Neural progenitor cell (in vitro differentiated cells): ENCODE results near the gene SDHAF2. TPM values are rescaled to one million over a fixed set of nuclear protein-coding genes. Genes with fewer than 3 reads are reported as not detected.

ENCODE experiments used
- DNase-seq: peaks from one replicate; pipeline ENCODE4 v3.0.0-alpha.2; 2016; ENCODE audit warnings: low spot score
- H2AFZ ChIP-seq: fragments of 200-600 bp; sonication (generic); replicated peaks from 2 replicates; pipeline ENCODE4 v1.6.1; 2016; ENCODE audit warnings: antibody characterized with exemption
- H3F3A ChIP-seq: fragments of 200-600 bp; sonication (generic); 2 replicates; pipeline ENCODE4 v1.6.1; 2016; ENCODE audit warnings: antibody characterized with exemption, low read depth
- H3K27ac ChIP-seq: fragments of 200-600 bp; sonication (generic); 2 replicates; pipeline ENCODE4 v1.5.1; 2016; ENCODE audit warnings: mild to moderate bottlenecking
- H3K27me3 ChIP-seq: fragments of 200-600 bp; sonication (generic); 2 replicates; pipeline ENCODE4 v1.6.1; 2016; ENCODE audit warnings: mild to moderate bottlenecking, moderate library complexity
- H3K36me3 ChIP-seq: fragments of 200-600 bp; sonication (generic); 2 replicates; pipeline ENCODE4 v1.5.1; 2016
- H3K4me1 ChIP-seq: fragments of 200-600 bp; sonication (generic); 2 replicates; pipeline ENCODE4 v1.6.1; 2016; ENCODE audit warnings: mixed run types
- H3K4me2 ChIP-seq: fragments of 200-600 bp; sonication (generic); 2 replicates; pipeline ENCODE4 v1.6.1; 2016
- H3K4me3 ChIP-seq: fragments of 200-600 bp; sonication (generic); 2 replicates; pipeline ENCODE4 v1.5.1; 2016
- H3K79me2 ChIP-seq: fragments of 200-600 bp; sonication (generic); 2 replicates; pipeline ENCODE4 v1.6.1; 2016; ENCODE audit warnings: low read depth
- H3K9ac ChIP-seq: fragments of 200-600 bp; sonication (generic); 2 replicates; pipeline ENCODE4 v1.6.1; 2016
- H3K9me3 ChIP-seq: fragments of 200-600 bp; sonication (generic); 2 replicates; pipeline ENCODE4 v1.5.1; 2016; ENCODE audit warnings: low read depth
- H4K20me1 ChIP-seq: fragments of 200-600 bp; sonication (generic); 2 replicates; pipeline ENCODE4 v1.6.1; 2016; ENCODE audit warnings: low read depth
- H3K27ac Mint-ChIP-seq: 3 replicates; pipeline ENCODE4 v1.8.0; 2021; ENCODE audit warnings: mixed read lengths
- H3K27me3 Mint-ChIP-seq: 2 replicates; pipeline ENCODE4 v1.8.0; 2022; ENCODE audit warnings: low read depth, mild to moderate bottlenecking, inconsistent platforms, moderate library complexity, mixed read lengths; ENCODE audit not compliant: insufficient read depth
- H3K36me3 Mint-ChIP-seq: 3 replicates; pipeline ENCODE4 v1.8.0; 2021; ENCODE audit warnings: mixed read lengths
- H3K4me1 Mint-ChIP-seq: 3 replicates; pipeline ENCODE4 v1.8.0; 2021; ENCODE audit warnings: mixed read lengths
- H3K4me3 Mint-ChIP-seq: 3 replicates; pipeline ENCODE4 v1.8.0; 2021; ENCODE audit warnings: mild to moderate bottlenecking, moderate library complexity, mixed read lengths
- H3K9me3 Mint-ChIP-seq: 3 replicates; pipeline ENCODE4 v1.8.0; 2020; ENCODE audit warnings: mixed read lengths
- CTCF ChIP-seq: fragments of 200-600 bp; sonication (generic); IDR thresholded peaks from 2 replicates; pipeline ENCODE4 v1.5.1; 2017; ENCODE audit warnings: antibody characterized with exemption, mild to moderate bottlenecking
- EZH2 ChIP-seq: fragments of 200-600 bp; sonication (generic); IDR thresholded peaks from 2 replicates; pipeline ENCODE4 v1.6.1; 2017; ENCODE audit warnings: antibody characterized with exemption, mild to moderate bottlenecking, moderate library complexity
- EZH2phosphoT487 ChIP-seq: fragments of 200-600 bp; sonication (generic); IDR thresholded peaks from 2 replicates; pipeline ENCODE4 v1.6.1; 2017; ENCODE audit warnings: antibody characterized with exemption
- total RNA-seq: library from RNA; depleted of rRNA; stranded (reverse); fragments of >200 nt; gene quantifications from 2 replicates; pipeline ENCODE4 v1.2.3, GENCODE V29; 2015; ENCODE audit warnings: low replicate concordance

Gene SDHAF2
- total RNA-seq, 1 donor from 2014 or later = 27.4 TPM

GRCh38 chr11:61446211-61446651, 16.3 kb downstream of the SDHAF2 start:
- Mint-ChIP-seq H3K27ac (no peak overlapping the region), H3K36me3 (peaks cover 37% of the 10 kb centered on the region), H3K9me3 (no peaks in the 10 kb centered on the region), H3K4me1 (peaks cover 17% of the 10 kb centered on the region), H3K4me3 (no peak overlapping the region), H3K27me3 (no peaks in the 10 kb centered on the region)
- H4K20me1 ChIP-seq = peaks cover 53% of the 10 kb centered on the region
- H3K9ac ChIP-seq = no peak overlapping the region
- no peak overlapping the region for H2AFZ ChIP-seq
- H3K9me3 ChIP-seq = no peaks in the 10 kb centered on the region
- H3K4me2 ChIP-seq = peak overlapping the region; percentile 52
- H3K27me3 ChIP-seq = no peaks in the 10 kb centered on the region
- peaks cover 9% of the 10 kb centered on the region for H3K4me1 ChIP-seq
- no peak overlapping the region for H3K27ac ChIP-seq
- TF ChIP-seq EZH2 = no peak
- TF ChIP-seq CTCF = peak; percentile 95
- H3K79me2 ChIP-seq = peaks cover 35% of the 10 kb centered on the region
- no peak overlapping the region for H3K4me3 ChIP-seq
- peaks cover 34% of the 10 kb centered on the region for H3F3A ChIP-seq
- no peaks in the 10 kb centered on the region for H3K36me3 ChIP-seq
- peak; percentile 97 for DNase-seq

- no peaks in the 10 kb centered on the region for H3K27me3 Mint-ChIP-seq
- no peak overlapping the region for H3K4me3 Mint-ChIP-seq
- TF ChIP-seq EZH2phosphoT487 (no peak), CTCF (no peak), EZH2 (no peak)
- no peak overlapping the region for H3K27ac ChIP-seq
- H3F3A ChIP-seq = peaks cover 33% of the 10 kb centered on the region
- H2AFZ ChIP-seq = no peak overlapping the region
- no peaks in the 10 kb centered on the region for H3K27me3 ChIP-seq
- H3K9me3 ChIP-seq = no peaks in the 10 kb centered on the region
- DNase-seq = no peak
- no peak overlapping the region for H3K27ac Mint-ChIP-seq
- no peak overlapping the region for H3K4me2 ChIP-seq
- peaks cover 9% of the 10 kb centered on the region for H3K4me1 ChIP-seq
- peaks cover 49% of the 10 kb centered on the region for H4K20me1 ChIP-seq
- no peak overlapping the region for H3K9ac ChIP-seq
- peaks cover 17% of the 10 kb centered on the region for H3K4me1 Mint-ChIP-seq
- H3K9me3 Mint-ChIP-seq = peaks cover 2% of the 10 kb centered on the region
- peaks cover 19% of the 10 kb centered on the region for H3K79me2 ChIP-seq
- no peaks in the 10 kb centered on the region for H3K36me3 ChIP-seq
- H3K36me3 Mint-ChIP-seq = peaks cover 30% of the 10 kb centered on the region
- no peak overlapping the region for H3K4me3 ChIP-seq
Observed at GRCh38 chr11:61447601-61448551, 18.0 kb downstream of the SDHAF2 start.

GRCh38 chr11:61448552-61448927, 18.6 kb downstream of the SDHAF2 start:
- no peak for DNase-seq
- H3K36me3 Mint-ChIP-seq = peaks cover 25% of the 10 kb centered on the region
- no peak overlapping the region for H3K27ac Mint-ChIP-seq

More at GRCh38 chr11:61448552-61448927, 18.6 kb downstream of the SDHAF2 start:
- peaks cover 9% of the 10 kb centered on the region for H3K4me1 ChIP-seq
- no peak overlapping the region for H3K4me3 ChIP-seq
- TF ChIP-seq EZH2phosphoT487 = no peak
- TF ChIP-seq EZH2 = no peak
- TF ChIP-seq CTCF = no peak
- Mint-ChIP-seq H3K4me1 (peaks cover 17% of the 10 kb centered on the region), H3K9me3 (peaks cover 2% of the 10 kb centered on the region), H3K27me3 (no peaks in the 10 kb centered on the region), H3K4me3 (no peak overlapping the region)
- H3K36me3 ChIP-seq = no peaks in the 10 kb centered on the region
- peaks cover 44% of the 10 kb centered on the region for H4K20me1 ChIP-seq
- H3F3A ChIP-seq = peaks cover 27% of the 10 kb centered on the region
- no peak overlapping the region for H3K27ac ChIP-seq
- no peaks in the 10 kb centered on the region for H3K27me3 ChIP-seq
- H3K9me3 ChIP-seq = no peaks in the 10 kb centered on the region
- no peak overlapping the region for H3K4me2 ChIP-seq
- H3K79me2 ChIP-seq = peaks cover 12% of the 10 kb centered on the region
- no peak overlapping the region for H2AFZ ChIP-seq
- no peak overlapping the region for H3K9ac ChIP-seq
